Ascending aorta (tissue), 2 donors: ENCODE measurements around the gene NOC3L. TPM values are rescaled to one million over a fixed set of nuclear protein-coding genes. Genes with fewer than 3 reads are reported as not detected.

Experiments used
- DNase-seq, 2 donors: peaks; one replicate each; pipeline ENCODE4 v3.0.0-alpha.2; 2019; ENCODE audit warnings: low spot score in 2 of 2
- H3K27ac ChIP-seq, 2 donors: fragments of 200-600 bp; sonication (generic); one replicate each; pipeline ENCODE4 v1.5.1; 2016 to 2017; ENCODE audit warnings: mild to moderate bottlenecking in 1 of 2
- H3K27me3 ChIP-seq: fragments of 200-600 bp; sonication (generic); one replicate; pipeline ENCODE4 v1.5.1; 2017
- H3K36me3 ChIP-seq, 2 donors: fragments of 200-600 bp; sonication (generic); one replicate each; pipeline ENCODE4 v1.5.1; 2016
- H3K4me1 ChIP-seq, 2 donors: fragments of 200-600 bp; sonication (generic); one replicate each; pipeline ENCODE4 v1.5.1; 2016 to 2017; ENCODE audit warnings: mild to moderate bottlenecking in 1 of 2
- H3K4me3 ChIP-seq, 2 donors: fragments of 200-600 bp; sonication (generic); one replicate each; pipeline ENCODE4 v1.5.1; 2016 to 2017; ENCODE audit warnings: mild to moderate bottlenecking in 1 of 2
- H3K9me3 ChIP-seq, 2 donors: fragments of 200-600 bp; sonication (generic); one replicate each; pipeline ENCODE4 v1.5.1; 2016
- intact Hi-C: fragments of 100-400 bp; cut with DNase I; formaldehyde crosslinking; loops from one replicate; pipeline ENCODE4 v1.15.1; 2023
- total RNA-seq: library from RNA; depleted of rRNA; stranded (reverse); fragments of >200 nt; gene quantifications from one replicate; pipeline ENCODE4 v1.1.0, GENCODE V29; 2016
- TF ChIP-seq, protein P1 (sequence below), 3 experiments: fragments of 200-600 bp in 2 of 3; fragments of 450-650 bp in 1 of 3; sonication (generic) in 2 of 3; IDR thresholded peaks; one replicate each; pipeline ENCODE4 v1.5.1; 2016 to 2019; ENCODE audit warnings: antibody characterized with exemption in 3 of 3, mild to moderate bottlenecking in 1 of 3, moderate library complexity in 1 of 3

NOC3L gene
- total RNA-seq, 1 donor from 2014 or later: 7.9 TPM

DNA sequence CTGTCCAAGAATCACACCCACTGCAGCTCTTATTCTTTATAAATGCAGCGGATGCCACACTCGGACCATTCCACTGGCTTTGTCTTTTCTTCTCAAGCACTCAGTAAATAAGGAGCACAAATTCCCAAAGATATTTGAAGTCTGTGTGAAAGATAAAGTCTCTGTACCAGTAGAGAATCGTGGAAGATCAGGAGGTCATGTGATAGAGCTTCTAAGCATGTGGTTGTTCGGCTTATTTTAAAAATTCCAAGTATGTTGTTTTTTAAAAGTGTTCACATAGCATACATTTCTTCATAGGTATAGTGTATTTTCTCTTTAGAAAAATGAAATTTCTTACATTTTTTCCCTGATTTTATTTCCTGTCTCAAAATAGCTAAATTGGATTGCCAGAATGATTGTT is 75.8 kb downstream of the NOC3L start:
- no peak overlapping the region for H3K27ac ChIP-seq
- intact Hi-C loops: no loop called here
- no peaks in the 10 kb centered on the region for H3K4me1 ChIP-seq
- H3K4me3 ChIP-seq: no peak overlapping the region
- H3K27me3 ChIP-seq: no peaks in the 10 kb centered on the region
- peaks cover 7 to 31% of the 10 kb centered on the region in 2 donors for H3K36me3 ChIP-seq
- DNase-seq: no peak
- no peaks in the 10 kb centered on the region for H3K9me3 ChIP-seq
- TF ChIP-seq, protein P1, sequence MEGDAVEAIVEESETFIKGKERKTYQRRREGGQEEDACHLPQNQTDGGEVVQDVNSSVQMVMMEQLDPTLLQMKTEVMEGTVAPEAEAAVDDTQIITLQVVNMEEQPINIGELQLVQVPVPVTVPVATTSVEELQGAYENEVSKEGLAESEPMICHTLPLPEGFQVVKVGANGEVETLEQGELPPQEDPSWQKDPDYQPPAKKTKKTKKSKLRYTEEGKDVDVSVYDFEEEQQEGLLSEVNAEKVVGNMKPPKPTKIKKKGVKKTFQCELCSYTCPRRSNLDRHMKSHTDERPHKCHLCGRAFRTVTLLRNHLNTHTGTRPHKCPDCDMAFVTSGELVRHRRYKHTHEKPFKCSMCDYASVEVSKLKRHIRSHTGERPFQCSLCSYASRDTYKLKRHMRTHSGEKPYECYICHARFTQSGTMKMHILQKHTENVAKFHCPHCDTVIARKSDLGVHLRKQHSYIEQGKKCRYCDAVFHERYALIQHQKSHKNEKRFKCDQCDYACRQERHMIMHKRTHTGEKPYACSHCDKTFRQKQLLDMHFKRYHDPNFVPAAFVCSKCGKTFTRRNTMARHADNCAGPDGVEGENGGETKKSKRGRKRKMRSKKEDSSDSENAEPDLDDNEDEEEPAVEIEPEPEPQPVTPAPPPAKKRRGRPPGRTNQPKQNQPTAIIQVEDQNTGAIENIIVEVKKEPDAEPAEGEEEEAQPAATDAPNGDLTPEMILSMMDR (IDR thresholded peaks at IDR 0.05): no peak

DNA sequence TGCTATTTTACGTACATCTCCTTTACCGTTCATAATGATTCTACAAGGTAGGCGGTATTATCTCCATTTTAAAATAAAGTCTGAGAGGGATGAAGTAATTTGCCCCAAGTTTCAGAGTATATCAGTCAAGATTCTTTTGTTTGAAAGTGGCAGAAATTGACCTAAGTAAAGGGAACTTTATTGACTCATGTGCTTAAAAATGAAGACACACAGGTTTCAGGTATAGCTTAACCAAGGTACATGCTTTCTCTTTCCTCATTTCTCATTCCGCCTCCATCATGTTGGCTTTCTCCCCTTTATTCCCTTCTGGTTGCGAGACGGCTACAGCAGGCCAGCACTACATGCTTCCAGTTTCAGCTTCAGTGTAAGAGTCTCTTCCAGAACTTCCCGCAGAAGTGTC is 77.5 kb downstream of the NOC3L start:
- intact Hi-C loops: no loop called here
- H3K36me3 ChIP-seq: peaks cover 7 to 31% of the 10 kb centered on the region in 2 donors
- H3K27ac ChIP-seq: no peak overlapping the region
- H3K9me3 ChIP-seq: no peaks in the 10 kb centered on the region
- H3K4me1 ChIP-seq: no peaks in the 10 kb centered on the region
- TF ChIP-seq, protein P1 (IDR thresholded peaks at IDR 0.05): no peak
- H3K4me3 ChIP-seq: no peak overlapping the region
- H3K27me3 ChIP-seq: no peaks in the 10 kb centered on the region
- no peak for DNase-seq

Other genes starting within 250 kb of the NOC3L start
- gene TBC1D12, start 39.6 kb upstream of the NOC3L start, total RNA-seq: 9.4 TPM
- gene HELLS, start 182.8 kb upstream of the NOC3L start, total RNA-seq: 25.1 TPM